HUES64 (cell line): ENCODE data around the gene TLX3.

ENCODE experiments used
- H3K27ac ChIP-seq: 2 replicates; pipeline ENCODE4 v1.7.0; 2013; ENCODE audit warnings: low read depth, low read length, inconsistent platforms
- H3K27me3 ChIP-seq: 2 replicates; pipeline ENCODE4 v1.6.1; 2013; ENCODE audit warnings: mild to moderate bottlenecking, low read length; ENCODE audit not compliant: insufficient read depth
- H3K36me3 ChIP-seq: 2 replicates; pipeline ENCODE4 v1.6.1; 2013; ENCODE audit warnings: mild to moderate bottlenecking, low read length; ENCODE audit not compliant: insufficient read depth
- H3K4me1 ChIP-seq: 2 replicates; pipeline ENCODE4 v1.6.1; 2013; ENCODE audit warnings: mild to moderate bottlenecking, low read length, moderate library complexity; ENCODE audit not compliant: insufficient read depth
- H3K4me3 ChIP-seq: 2 replicates; pipeline ENCODE4 v1.5.1; 2013; ENCODE audit warnings: mild to moderate bottlenecking, low read length, moderate library complexity
- H3K9ac ChIP-seq: 2 replicates; pipeline ENCODE4 v1.6.1; 2013; ENCODE audit warnings: mild to moderate bottlenecking, low read depth, low read length
- H3K9me3 ChIP-seq: 2 replicates; pipeline ENCODE4 v1.6.1; 2013; ENCODE audit warnings: low read depth, low read length; ENCODE audit not compliant: insufficient read depth
- WGBS: fragments of 150-250, 120-280 bp; methylation state at CpG from one replicate; pipeline ENCODE4 v1.1.7; 2013; ENCODE audit warnings: missing lambda C conversion rate; 5-methylcytosine and 5-hydroxymethylcytosine counted together

The TLX3 gene

GRCh38 chr5:171314728-171315385, 5.8 kb downstream of the TLX3 start:
- Histone ChIP-seq H3K27ac (no peak overlapping the region), H3K4me1 (peaks cover 6% of the 10 kb centered on the region; the same call in 1 of the 2 replicates), H3K4me3 (no peak overlapping the region), H3K36me3 (no peaks in the 10 kb centered on the region), H3K9ac (no peak overlapping the region), H3K27me3 (peaks cover 100% of the 10 kb centered on the region), H3K9me3 (no peaks in the 10 kb centered on the region)
- WGBS, result 3% methylated on average over 53 of the region's 53 CpGs

GRCh38 chr5:171315386-171315891, 6.4 kb downstream of the TLX3 start:
- H3K27ac ChIP-seq, result no peak overlapping the region

GRCh38 chr5:171315925-171316257, 6.8 kb downstream of the TLX3 start:
- Histone ChIP-seq H3K27ac (no peak overlapping the region), H3K9me3 (no peaks in the 10 kb centered on the region), H3K9ac (no peak overlapping the region), H3K27me3 (peaks cover 100% of the 10 kb centered on the region), H3K4me3 (no peak overlapping the region), H3K4me1 (peaks cover 10% of the 10 kb centered on the region; the same call in 1 of the 2 replicates), H3K36me3 (no peaks in the 10 kb centered on the region)
- 7% methylated on average over 19 of the region's 20 CpGs for WGBS

More at GRCh38 chr5:171315386-171315891, 6.4 kb downstream of the TLX3 start:
- no peaks in the 10 kb centered on the region for H3K9me3 ChIP-seq
- WGBS, result 3% methylated on average over 36 of the region's 36 CpGs
- no peaks in the 10 kb centered on the region for H3K36me3 ChIP-seq
- H3K4me1 ChIP-seq, result peaks cover 10% of the 10 kb centered on the region; the same call in 1 of the 2 replicates
- H3K4me3 ChIP-seq, result no peak overlapping the region
- H3K27me3 ChIP-seq, result peaks cover 100% of the 10 kb centered on the region
- no peak overlapping the region for H3K9ac ChIP-seq

- no peaks in the 10 kb centered on the region for H3K36me3 ChIP-seq
- H3K9ac ChIP-seq, result no peak overlapping the region
- 5% methylated on average over 66 of the region's 66 CpGs for WGBS
- H3K27ac ChIP-seq, result no peak overlapping the region
- no peaks in the 10 kb centered on the region for H3K9me3 ChIP-seq
- H3K4me3 ChIP-seq, result no peak overlapping the region
- H3K4me1 ChIP-seq, result peaks cover 10% of the 10 kb centered on the region; the same call in 1 of the 2 replicates
- peaks cover 100% of the 10 kb centered on the region for H3K27me3 ChIP-seq
Observed at GRCh38 chr5:171316258-171317121, 7.4 kb downstream of the TLX3 start.

DNA sequence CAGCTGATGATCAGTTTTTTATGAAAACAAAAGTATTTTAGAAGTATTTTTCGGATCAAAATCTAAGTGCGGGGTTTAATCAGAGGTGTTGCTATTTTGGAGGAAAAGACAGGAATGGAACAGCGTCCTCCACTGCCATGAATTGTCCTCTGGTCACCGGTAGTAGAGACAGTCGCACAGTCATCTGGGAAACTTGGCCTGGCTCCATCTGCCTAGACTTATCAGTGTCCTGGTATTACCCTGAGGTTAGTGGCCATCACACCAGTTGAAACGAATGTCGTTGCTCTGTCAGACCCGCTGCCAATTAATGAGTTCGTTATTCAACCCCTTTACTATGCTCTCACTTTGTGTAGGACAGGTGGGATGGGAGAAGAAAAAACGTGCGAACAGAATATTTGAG, 8.2 kb downstream of the TLX3 start:
- Histone ChIP-seq H3K9me3 (no peaks in the 10 kb centered on the region), H3K4me3 (no peak overlapping the region), H3K27ac (no peak overlapping the region), H3K9ac (no peak overlapping the region), H3K36me3 (no peaks in the 10 kb centered on the region), H3K27me3 (peaks cover 100% of the 10 kb centered on the region), H3K4me1 (peaks cover 10% of the 10 kb centered on the region; the same call in 1 of the 2 replicates)
- 22% methylated on average over 9 of the region's 11 CpGs for WGBS

GRCh38 chr5:171318026-171318425, 9.0 kb downstream of the TLX3 start:
- WGBS, result 2% methylated on average over 8 of the region's 9 CpGs
- peaks cover 10% of the 10 kb centered on the region; the same call in 1 of the 2 replicates for H3K4me1 ChIP-seq
- no peak overlapping the region for H3K9ac ChIP-seq
- H3K27ac ChIP-seq, result no peak overlapping the region
- no peaks in the 10 kb centered on the region for H3K9me3 ChIP-seq
- H3K4me3 ChIP-seq, result no peak overlapping the region
- H3K36me3 ChIP-seq, result no peaks in the 10 kb centered on the region
- peaks cover 100% of the 10 kb centered on the region for H3K27me3 ChIP-seq

- H3K4me1 ChIP-seq, result peaks cover 10% of the 10 kb centered on the region; the same call in 1 of the 2 replicates
- no peak overlapping the region for H3K9ac ChIP-seq
- no peaks in the 10 kb centered on the region for H3K36me3 ChIP-seq
- no peak overlapping the region for H3K27ac ChIP-seq
- H3K27me3 ChIP-seq, result peaks cover 98% of the 10 kb centered on the region
- no peaks in the 10 kb centered on the region for H3K9me3 ChIP-seq
- H3K4me3 ChIP-seq, result no peak overlapping the region
- WGBS, result 83% methylated on average over 7 of the region's 7 CpGs
Observed at GRCh38 chr5:171321447-171321846, 12.4 kb downstream of the TLX3 start.

DNA sequence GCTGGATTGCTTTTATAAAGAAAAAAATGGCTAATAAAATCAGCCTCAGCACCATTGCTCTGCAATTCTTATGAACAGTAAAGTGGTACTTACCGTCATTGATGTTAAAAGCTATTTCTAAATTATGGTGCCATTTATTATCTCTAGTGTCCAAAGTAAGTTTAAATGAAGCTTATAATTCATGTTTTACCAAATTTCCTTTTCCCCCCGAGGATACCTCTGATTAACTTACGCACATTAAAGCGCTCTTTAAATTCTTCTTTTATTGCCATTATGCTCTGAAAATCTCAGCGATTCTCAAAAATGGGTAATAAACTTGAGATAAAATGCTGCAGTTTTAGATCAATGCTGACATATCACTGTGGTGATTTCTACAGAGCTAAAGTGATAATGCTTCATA, 13.5 kb downstream of the TLX3 start:
- H3K9ac ChIP-seq, result no peak overlapping the region
- peaks cover 98% of the 10 kb centered on the region for H3K27me3 ChIP-seq

DNA sequence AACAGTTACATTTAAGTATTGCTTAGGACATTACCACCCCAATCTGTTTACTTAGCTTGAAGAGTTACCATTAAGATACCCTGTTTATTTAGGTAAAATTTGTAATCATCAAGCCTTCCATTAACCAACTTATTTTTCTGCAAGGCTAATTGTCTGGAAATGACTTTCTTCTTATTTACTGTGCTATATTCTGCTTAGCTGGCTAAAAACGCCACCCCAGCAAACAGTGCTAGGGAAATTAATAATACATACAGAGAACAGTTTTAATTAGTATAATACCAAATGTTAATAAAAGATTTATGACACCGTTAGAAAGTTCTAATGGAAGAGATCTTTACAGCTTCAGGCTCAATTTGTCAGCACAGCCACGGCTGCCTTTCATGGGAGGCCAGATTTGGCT, 14.0 kb downstream of the TLX3 start:
- Histone ChIP-seq H3K4me1 (peaks cover 5% of the 10 kb centered on the region; the same call in 1 of the 2 replicates), H3K27ac (no peak overlapping the region), H3K36me3 (no peaks in the 10 kb centered on the region), H3K9me3 (no peaks in the 10 kb centered on the region), H3K9ac (no peak overlapping the region), H3K27me3 (peaks cover 98% of the 10 kb centered on the region), H3K4me3 (no peak overlapping the region)
- 88% methylated on average over 2 of the region's 3 CpGs for WGBS

More for the DNA sequence above, 13.5 kb downstream of the TLX3 start:
- Histone ChIP-seq H3K36me3 (no peaks in the 10 kb centered on the region), H3K4me3 (no peak overlapping the region), H3K4me1 (peaks cover 10% of the 10 kb centered on the region; the same call in 1 of the 2 replicates), H3K9me3 (no peaks in the 10 kb centered on the region), H3K27ac (no peak overlapping the region)
- WGBS, result 94% methylated on average over 4 of the region's 5 CpGs

DNA sequence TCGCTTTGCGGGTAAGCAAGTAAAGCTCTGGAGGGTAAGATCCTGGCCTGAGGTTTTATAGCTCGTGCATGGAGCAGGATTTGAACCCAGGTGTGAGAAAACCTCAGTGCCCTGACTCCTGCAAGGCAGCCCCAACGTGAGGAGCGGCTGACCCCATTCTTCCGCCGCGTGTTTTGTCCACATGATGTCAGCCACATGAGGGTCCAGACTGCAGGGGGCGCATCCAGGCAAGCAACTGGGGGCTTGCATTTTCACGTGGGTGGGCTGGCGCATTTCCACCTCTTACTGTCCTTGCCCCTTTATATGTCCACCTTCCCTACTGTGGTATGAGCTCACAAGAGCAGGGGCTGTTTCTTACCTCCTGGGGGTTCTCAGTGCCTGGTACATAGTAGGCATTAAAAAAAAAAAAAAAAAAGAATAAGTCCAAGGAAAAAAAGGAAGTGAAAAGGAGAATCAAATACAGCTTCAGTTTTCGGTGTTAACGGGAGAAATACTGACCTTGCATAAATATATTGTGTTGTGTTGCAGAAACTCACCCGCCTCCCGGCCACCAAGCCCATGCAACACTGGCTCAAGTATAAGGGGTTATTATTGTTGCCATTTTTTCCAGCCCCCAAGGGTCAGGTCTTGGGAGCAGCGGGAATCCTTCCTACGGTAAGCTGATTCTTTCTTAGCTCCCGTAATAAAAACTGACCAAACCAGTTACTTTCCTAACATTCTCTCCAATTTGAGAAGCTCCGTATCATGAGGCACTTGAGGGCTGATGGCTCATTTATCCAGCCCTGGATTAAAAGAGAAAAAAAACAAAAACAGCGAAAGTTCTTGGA, 15.0 kb downstream of the TLX3 start:
- WGBS, result 70% methylated on average over 20 of the region's 20 CpGs
- Histone ChIP-seq H3K27me3 (peaks cover 98% of the 10 kb centered on the region), H3K27ac (no peak overlapping the region)

More for the DNA sequence above, 15.0 kb downstream of the TLX3 start:
- Histone ChIP-seq H3K4me3 (no peak overlapping the region), H3K9me3 (no peaks in the 10 kb centered on the region), H3K36me3 (no peaks in the 10 kb centered on the region), H3K4me1 (peaks cover 5% of the 10 kb centered on the region; the same call in 1 of the 2 replicates), H3K9ac (no peak overlapping the region)
